Omental fat pad (tissue), 4 donors: ENCODE results near the gene ARIH2. TPM values are rescaled to one million over a fixed set of nuclear protein-coding genes. Genes with fewer than 3 reads are reported as not detected.

Experiments used
- ATAC-seq: fragments of 150-250 bp; one replicate; pipeline ENCODE4 v1.9.1; 2016; ENCODE audit warnings: mild to moderate bottlenecking, moderate library complexity; ENCODE audit not compliant: low FRiP score
- DNase-seq: peaks from one replicate; pipeline ENCODE4 v3.0.0-alpha.2; 2019; ENCODE audit warnings: low spot score
- CTCF ChIP-seq, 3 donors: fragments of 450-650 bp; IDR thresholded peaks; one replicate each; pipeline ENCODE4 v1.5.1; 2016 to 2017; ENCODE audit warnings: antibody characterized with exemption in 3 of 3, mild to moderate bottlenecking in 3 of 3, moderate library complexity in 2 of 3
- total RNA-seq, 4 donors: library from RNA; depleted of rRNA; stranded (reverse); fragments of >200 nt; gene quantifications; one replicate each; pipeline ENCODE4 v1.1.0, GENCODE V29; 2016

ARIH2 gene
- total RNA-seq, 4 donors from 2014 or later: 80.4 to 122 (median 97.8) TPM

- DNase-seq (no peak), ATAC-seq (no peak)
- TF ChIP-seq CTCF (IDR thresholded peaks at IDR 0.05): no peak
Observed at GRCh38 chr3:48984663-48985062, 66.0 kb downstream of the ARIH2 start.

DNA sequence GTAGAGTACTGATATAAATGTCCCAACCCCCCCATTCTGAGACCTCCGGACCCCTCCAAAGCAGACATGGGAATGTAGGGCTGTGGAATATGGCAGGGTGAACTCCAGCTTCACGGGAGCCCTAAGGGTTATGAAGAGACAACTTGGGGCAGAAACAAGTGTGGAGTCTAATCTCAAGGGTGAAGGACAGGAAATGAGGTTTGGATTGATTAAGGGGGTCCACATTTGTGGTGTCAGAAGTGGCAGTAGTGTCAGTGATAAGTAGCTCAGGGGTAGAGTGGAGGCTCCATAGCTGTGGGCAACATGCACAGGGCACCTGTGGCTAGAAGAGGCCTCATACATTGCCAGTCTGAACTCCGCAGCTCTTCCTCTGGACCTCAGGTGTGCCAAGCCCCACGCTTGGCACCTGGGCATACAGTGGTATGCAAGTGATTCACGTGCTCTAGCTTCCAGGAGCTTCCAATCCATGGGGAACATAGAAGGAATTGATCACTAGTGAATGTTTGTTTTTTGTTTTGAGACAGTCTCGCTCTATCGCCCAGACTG, 67.3 kb downstream of the ARIH2 start:
- TF ChIP-seq CTCF (IDR thresholded peaks at IDR 0.05): no peak
- DNase-seq (no peak), ATAC-seq (no peak)

DNA sequence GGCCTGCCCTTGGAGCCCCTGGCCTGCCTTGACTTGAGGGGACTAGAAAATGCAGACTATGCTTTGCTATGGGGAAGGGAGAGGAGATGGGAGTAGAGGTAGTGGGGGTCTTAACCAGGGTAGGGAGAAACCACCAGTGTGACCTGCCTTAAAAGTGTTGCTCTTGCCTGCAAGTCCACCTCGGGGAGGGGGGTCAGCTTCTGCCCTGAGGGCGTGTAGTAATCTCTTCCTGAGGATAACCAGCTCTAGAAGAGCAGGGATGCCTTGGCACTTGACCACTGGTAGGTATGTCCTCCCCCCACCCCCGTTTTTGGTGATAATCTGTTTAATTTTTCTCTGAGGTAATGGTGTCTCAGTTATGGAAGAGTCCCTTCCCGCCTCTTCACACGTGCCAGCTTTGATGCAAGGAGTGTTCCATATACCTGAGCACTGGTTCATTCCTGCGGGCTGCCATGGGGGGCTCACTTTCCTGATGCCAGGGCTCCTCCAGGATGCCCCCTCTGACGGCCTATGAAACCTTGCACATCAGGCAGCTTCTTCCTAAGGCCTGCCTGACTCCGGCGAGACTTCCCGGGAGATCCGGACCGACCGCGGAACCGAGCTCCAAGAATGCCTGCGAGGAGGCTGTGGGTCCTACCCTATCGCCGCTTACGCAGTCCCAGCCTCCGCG, 70.6 kb downstream of the ARIH2 start:
- ATAC-seq: peak; percentile 24
- no peak for TF ChIP-seq CTCF (IDR thresholded peaks at IDR 0.05)

GRCh38 chr3:48989796-48990635, 71.4 kb downstream of the ARIH2 start, which contains the start of gene P4HTM:
Gene P4HTM, plus strand, starts transcription at chr3:48990241. Its CDS starts 16 bp downstream, at chr3:48990257.
- TF ChIP-seq CTCF (IDR thresholded peaks at IDR 0.05): no peak
- ATAC-seq (peak; percentile 93), DNase-seq (peak; percentile 76)

More for the DNA sequence above, 70.6 kb downstream of the ARIH2 start:
- no peak for DNase-seq

GRCh38 chr3:48990636-48991469, 72.2 kb downstream of the ARIH2 start:
- ATAC-seq: no peak
- TF ChIP-seq CTCF (IDR thresholded peaks at IDR 0.05): no peak
- DNase-seq: no peak

DNA sequence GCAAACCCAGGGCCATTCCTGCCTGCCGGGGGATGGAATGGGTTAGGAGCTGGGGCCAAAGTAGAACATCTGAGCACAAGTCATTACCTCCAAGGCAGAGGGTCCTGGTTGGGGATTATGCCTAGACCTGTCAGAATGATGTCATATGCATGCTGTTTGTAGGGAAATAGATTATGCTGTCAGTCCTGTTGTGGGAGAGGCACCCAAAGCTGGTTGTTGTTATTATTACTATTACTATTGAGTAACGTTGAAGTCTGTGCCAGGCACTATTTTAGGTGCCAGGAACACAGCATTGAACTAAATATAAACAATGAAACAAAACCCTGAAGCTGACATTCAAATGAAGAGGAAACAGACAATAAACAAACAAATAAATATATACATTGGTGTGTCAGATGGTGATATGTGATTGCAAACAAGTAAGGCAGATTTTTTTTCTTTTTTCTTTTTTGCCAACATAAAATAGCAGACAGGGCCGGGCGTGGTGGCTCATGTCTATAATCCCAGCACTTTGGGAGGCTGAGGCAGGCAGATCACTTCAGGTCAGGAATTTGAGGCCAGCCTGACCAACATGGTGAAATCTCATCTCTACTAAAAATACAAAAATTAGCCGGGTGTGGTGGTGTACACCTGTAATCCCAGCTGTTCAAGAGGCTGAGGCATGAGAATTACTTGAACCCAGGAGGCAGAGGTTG, 73.4 kb downstream of the ARIH2 start:
- ATAC-seq: no peak

More for the DNA sequence above, 73.4 kb downstream of the ARIH2 start:
- no peak for DNase-seq
- TF ChIP-seq CTCF (IDR thresholded peaks at IDR 0.05): no peak
